Lower lobe of right lung (tissue), 2 donors: Measurements from ENCODE around the gene CCNY. TPM values are rescaled to one million over a fixed set of nuclear protein-coding genes. Genes with fewer than 3 reads are reported as not detected.

ENCODE experiments used
- ATAC-seq, 2 donors: fragments of 200-7000 bp; cut with Tn5 transposase; one replicate each; pipeline ENCODE4 v1.9.1; 2020 to 2022; ENCODE audit warnings: mild to moderate bottlenecking in 2 of 2, moderate library complexity in 2 of 2
- DNase-seq: peaks from one replicate; pipeline ENCODE4 v3.0.0-alpha.2; 2020
- H3K27ac ChIP-seq: fragments of 200-600 bp; one replicate; pipeline ENCODE4 v1.8.0; 2022
- H3K27me3 ChIP-seq: fragments of 200-600 bp; one replicate; pipeline ENCODE4 v1.8.0; 2022; ENCODE audit warnings: low read depth
- H3K36me3 ChIP-seq: fragments of 200-600 bp; one replicate; pipeline ENCODE4 v1.8.0; 2022; ENCODE audit warnings: mild to moderate bottlenecking
- H3K4me1 ChIP-seq: fragments of 200-600 bp; one replicate; pipeline ENCODE4 v1.8.0; 2022
- H3K4me3 ChIP-seq: fragments of 200-600 bp; one replicate; pipeline ENCODE4 v1.8.0; 2022; ENCODE audit warnings: mild to moderate bottlenecking
- H3K9me3 ChIP-seq: fragments of 200-600 bp; one replicate; pipeline ENCODE4 v1.8.0; 2022
- intact Hi-C: fragments of 100-400 bp; cut with DNase I; formaldehyde crosslinking; loops from one replicate; pipeline ENCODE4 v1.11.0; 2022
- total RNA-seq: library from RNA; stranded (reverse); fragmentation: NEBNext Ultra II Directional; extraction: Animal tissue kit (Norgen Biotek cat#: 25700); gene quantifications from one replicate; pipeline ENCODE4 v1.2.1, GENCODE V29; 2021
- TF ChIP-seq, protein P1 (sequence below): fragments of 200-600 bp; IDR thresholded peaks from one replicate; pipeline ENCODE4 v1.8.0; 2022; ENCODE audit warnings: antibody characterized with exemption, mild to moderate bottlenecking
- donor health status: DM: no; HTN: yes; CAD: no; lungs with severe emphysema.

The CCNY gene
- total RNA-seq, 1 donor from 2014 or later = 64.5 TPM

DNA sequence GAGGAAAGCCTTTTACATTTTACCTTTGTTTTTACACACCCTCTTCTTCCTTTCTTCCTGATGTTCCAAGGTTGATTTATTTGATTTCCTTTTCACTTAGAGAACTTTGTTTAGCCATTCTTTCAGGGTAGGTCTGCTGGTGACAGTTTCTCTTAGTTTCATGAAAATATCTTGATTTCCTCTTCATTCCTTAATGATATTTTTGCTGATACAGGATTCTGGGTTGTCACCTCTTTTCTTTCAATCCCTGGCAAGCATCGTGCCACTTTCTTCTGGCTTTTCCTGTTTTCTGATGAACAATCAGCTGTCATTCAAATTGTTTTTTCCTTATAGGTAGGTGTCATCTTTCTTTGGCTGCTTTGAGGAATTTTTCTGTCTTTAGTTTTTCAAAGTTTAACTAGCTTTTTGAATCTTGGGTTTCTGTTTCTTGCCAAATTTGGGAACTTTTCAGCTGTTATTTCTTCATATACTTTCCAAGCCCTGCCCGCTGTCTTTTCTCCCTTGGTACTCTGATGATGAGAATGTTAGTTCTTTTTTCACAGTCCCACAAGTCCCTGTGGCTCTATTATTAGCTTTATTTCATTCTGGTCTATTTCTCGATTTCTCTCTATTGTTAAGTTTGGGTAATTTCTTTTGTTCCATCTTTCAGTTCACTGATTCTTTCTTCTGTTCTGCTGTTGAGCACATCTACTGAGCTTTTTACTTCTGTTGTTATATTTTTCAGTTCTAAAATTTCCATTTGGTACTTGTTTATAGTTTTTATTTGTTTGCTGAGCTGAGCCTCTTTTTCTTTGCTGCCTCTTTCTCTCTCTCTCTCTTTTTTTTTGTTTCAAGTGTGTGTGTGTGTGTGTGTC, 102.6 kb downstream of the CCNY start:
- H3K9me3 ChIP-seq = peaks cover 27% of the 10 kb centered on the region
- DNase-seq (no peak), ATAC-seq (no peak)
- intact Hi-C loops = no loop called here
- no peak overlapping the region for H3K4me3 ChIP-seq
- peaks cover 7% of the 10 kb centered on the region for H3K4me1 ChIP-seq
- no peaks in the 10 kb centered on the region for H3K27me3 ChIP-seq
- TF ChIP-seq, protein P1, sequence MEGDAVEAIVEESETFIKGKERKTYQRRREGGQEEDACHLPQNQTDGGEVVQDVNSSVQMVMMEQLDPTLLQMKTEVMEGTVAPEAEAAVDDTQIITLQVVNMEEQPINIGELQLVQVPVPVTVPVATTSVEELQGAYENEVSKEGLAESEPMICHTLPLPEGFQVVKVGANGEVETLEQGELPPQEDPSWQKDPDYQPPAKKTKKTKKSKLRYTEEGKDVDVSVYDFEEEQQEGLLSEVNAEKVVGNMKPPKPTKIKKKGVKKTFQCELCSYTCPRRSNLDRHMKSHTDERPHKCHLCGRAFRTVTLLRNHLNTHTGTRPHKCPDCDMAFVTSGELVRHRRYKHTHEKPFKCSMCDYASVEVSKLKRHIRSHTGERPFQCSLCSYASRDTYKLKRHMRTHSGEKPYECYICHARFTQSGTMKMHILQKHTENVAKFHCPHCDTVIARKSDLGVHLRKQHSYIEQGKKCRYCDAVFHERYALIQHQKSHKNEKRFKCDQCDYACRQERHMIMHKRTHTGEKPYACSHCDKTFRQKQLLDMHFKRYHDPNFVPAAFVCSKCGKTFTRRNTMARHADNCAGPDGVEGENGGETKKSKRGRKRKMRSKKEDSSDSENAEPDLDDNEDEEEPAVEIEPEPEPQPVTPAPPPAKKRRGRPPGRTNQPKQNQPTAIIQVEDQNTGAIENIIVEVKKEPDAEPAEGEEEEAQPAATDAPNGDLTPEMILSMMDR = no peak
- H3K27ac ChIP-seq = no peak overlapping the region
- no peaks in the 10 kb centered on the region for H3K36me3 ChIP-seq

DNA sequence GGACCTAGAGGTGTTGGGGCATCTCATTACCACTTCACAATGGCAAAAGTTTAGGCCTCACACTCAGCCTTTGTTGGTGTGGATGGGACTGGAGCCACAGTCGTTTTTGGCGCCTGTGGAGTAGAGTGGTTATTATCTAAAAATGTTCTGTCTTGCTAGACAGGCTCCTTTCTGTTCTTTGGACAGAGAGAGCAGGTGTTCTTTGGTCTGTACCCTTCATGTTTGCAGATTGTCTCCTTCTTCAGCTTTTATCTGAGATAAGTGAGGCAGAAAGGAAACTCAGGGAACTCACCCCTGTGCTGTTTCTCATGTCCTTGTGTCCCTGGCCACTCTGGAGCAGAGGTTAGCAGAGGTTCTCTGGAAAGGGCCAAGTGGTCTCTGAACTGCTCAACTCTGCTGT, 103.7 kb downstream of the CCNY start:
- Histone ChIP-seq H3K9me3 (peaks cover 38% of the 10 kb centered on the region), H3K4me1 (no peaks in the 10 kb centered on the region), H3K27ac (no peak overlapping the region), H3K27me3 (no peaks in the 10 kb centered on the region), H3K36me3 (no peaks in the 10 kb centered on the region), H3K4me3 (no peak overlapping the region)
- no peak for DNase-seq
- intact Hi-C loops = no loop called here
- no peak for ATAC-seq
- TF ChIP-seq, protein P1 = no peak

DNA sequence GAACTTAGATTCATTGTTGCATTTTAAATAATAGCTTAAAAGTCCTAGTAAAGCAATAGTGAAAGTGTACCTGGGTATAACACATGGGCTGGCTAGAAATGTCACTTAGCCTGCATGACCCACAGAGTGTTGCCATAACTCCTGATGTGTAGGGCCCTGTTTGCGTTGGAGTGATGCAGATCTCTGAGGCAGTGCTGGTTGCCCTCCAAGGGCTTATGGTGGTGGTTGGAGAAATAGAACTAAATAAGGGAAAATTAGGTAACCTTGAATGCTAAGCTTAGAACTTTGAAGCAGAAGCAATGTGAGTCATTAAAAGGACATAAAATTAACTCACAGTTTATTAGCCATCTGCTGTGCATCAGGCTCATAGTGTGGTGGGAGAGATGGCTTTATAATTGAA, 105.7 kb downstream of the CCNY start:
- DNase-seq = no peak
- peaks cover 43% of the 10 kb centered on the region for H3K9me3 ChIP-seq

DNA sequence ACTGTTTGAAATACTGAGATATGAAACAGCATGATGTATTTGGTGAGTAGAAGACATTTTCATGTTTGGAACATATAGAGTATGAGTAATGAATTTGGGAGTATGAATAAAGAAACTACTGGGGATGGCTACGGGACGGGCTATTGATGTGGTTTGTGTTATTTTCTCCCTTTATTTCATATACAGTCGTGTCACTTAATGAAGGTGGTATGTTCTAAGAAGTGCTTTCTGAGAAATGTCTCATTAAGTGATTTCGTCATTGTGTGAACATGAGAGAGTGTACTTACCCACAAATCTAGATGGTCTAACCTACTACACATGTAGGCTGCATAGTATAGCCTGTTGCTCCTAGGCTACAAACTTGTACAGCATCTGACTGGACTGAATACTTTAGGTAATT, 106.3 kb downstream of the CCNY start:
- H3K4me3 ChIP-seq = no peak overlapping the region
- no peak overlapping the region for H3K27ac ChIP-seq
- ATAC-seq (no peak), DNase-seq (no peak)
- peaks cover 43% of the 10 kb centered on the region for H3K9me3 ChIP-seq
- intact Hi-C loops = no loop called here
- peaks cover 24% of the 10 kb centered on the region for H3K4me1 ChIP-seq
- H3K27me3 ChIP-seq = no peaks in the 10 kb centered on the region
- TF ChIP-seq, protein P1 = no peak
- H3K36me3 ChIP-seq = no peaks in the 10 kb centered on the region

More for the DNA sequence above, 105.7 kb downstream of the CCNY start:
- Histone ChIP-seq H3K4me1 (peaks cover 19% of the 10 kb centered on the region), H3K27me3 (no peaks in the 10 kb centered on the region), H3K4me3 (no peak overlapping the region), H3K36me3 (no peaks in the 10 kb centered on the region), H3K27ac (no peak overlapping the region)
- TF ChIP-seq, protein P1 = no peak
- no peak for ATAC-seq
- intact Hi-C loops = no loop called here

DNA sequence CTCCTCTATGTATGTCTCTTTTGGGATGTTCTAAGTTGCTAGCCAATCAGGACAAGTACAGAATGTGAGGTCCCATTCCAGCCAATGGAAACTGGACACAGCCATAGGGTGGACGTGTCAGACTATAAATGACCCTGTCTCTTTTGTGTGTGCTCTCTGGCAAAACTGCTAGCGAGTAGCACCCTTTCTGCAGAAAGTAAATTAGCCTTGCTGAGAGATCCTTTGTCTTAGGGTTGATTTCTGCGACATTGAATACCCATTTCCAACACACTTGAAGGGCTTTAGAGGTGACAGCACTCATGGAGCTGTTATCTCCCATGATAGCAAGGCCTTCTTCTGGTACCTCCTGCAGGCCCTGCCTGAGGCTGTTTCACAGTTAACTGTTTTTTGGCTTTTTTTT, 107.5 kb downstream of the CCNY start:
- DNase-seq (no peak), ATAC-seq (no peak)
- no peak overlapping the region for H3K27ac ChIP-seq
- H3K9me3 ChIP-seq = peaks cover 40% of the 10 kb centered on the region
- TF ChIP-seq, protein P1 = no peak
- H3K27me3 ChIP-seq = no peaks in the 10 kb centered on the region
- intact Hi-C loops = no loop called here
- no peak overlapping the region for H3K4me3 ChIP-seq
- no peaks in the 10 kb centered on the region for H3K36me3 ChIP-seq
- H3K4me1 ChIP-seq = peaks cover 37% of the 10 kb centered on the region
